GM23248 (cell line): ENCODE results near the gene COPS9.

Experiments used
- EZH2 ChIP-seq: fragments of 200-600 bp; sonication (generic); IDR thresholded peaks from 2 replicates; pipeline ENCODE4 v1.6.1; 2018; ENCODE audit warnings: antibody characterized with exemption, mild to moderate bottlenecking; ENCODE audit not compliant: insufficient read depth, poor library complexity, severe bottlenecking
- EZH2phosphoT487 ChIP-seq: fragments of 200-600 bp; sonication (generic); IDR thresholded peaks from 2 replicates; pipeline ENCODE4 v1.6.1; 2018; ENCODE audit warnings: antibody characterized with exemption, moderate library complexity, mild to moderate bottlenecking, low read depth; ENCODE audit not compliant: insufficient read depth

GRCh38 chr2:240145461-240145860 lies 9.4 kb upstream of the COPS9 start:
- no peak for TF ChIP-seq EZH2phosphoT487
- TF ChIP-seq EZH2, result no peak
